HG03378 (cell line): ENCODE data around the gene SLC22A6.

ENCODE experiments used
- ATAC-seq: cut with Tn5 transposase; IDR thresholded peaks from one replicate; pipeline ENCODE4 v1.9.1; 2021; ENCODE audit warnings: mild to moderate bottlenecking, moderate library complexity; ENCODE audit not compliant: unreplicated experiment

SLC22A6 gene

GRCh38 chr11:62984451-62984991, at the start of gene SLC22A6:
Gene SLC22A6 (minus strand): TSS chr11:62984967. CDS start chr11:62984690, 277 bp downstream.
- no peak for ATAC-seq

- ATAC-seq = no peak
Observed at GRCh38 chr11:63032457-63032856, 47.7 kb upstream of the SLC22A6 start.

GRCh38 chr11:63023841-63024648, 39.3 kb upstream of the SLC22A6 start:
- no peak for ATAC-seq

- no peak for ATAC-seq
Observed at GRCh38 chr11:63023222-63023814, 38.6 kb upstream of the SLC22A6 start.

GRCh38 chr11:63022441-63022840, 37.7 kb upstream of the SLC22A6 start:
- ATAC-seq = no peak

DNA sequence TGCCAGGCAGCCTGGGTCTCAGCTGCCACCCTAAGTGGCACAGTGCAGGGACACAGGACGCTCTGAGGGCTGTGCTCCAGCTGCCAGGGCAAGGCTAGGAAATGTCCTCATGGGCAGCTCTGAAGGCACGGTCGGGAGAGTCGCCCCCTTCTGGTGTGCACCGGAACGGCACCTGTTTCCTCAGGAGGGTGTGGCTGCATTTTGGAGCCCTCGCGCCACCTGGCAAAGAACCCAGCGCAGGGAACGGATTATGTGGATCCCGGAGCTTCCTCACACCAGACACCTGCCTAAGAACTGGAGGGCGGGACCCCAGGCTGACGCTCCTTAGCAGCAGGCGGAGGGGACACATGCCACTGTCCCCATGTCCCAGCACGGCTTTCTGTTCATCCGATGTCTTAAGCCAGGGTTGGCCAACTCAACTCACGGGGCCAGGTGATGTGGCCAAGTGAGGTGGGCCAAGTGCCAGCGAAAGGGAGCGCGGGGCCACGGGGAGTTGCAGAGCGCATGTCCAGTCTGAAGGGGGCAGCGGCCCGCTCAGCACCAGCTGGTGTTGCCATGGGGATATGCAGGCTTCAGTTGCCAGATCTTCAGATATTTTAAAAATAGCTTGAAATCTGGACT, 36.0 kb upstream of the SLC22A6 start:
- no peak for ATAC-seq

DNA sequence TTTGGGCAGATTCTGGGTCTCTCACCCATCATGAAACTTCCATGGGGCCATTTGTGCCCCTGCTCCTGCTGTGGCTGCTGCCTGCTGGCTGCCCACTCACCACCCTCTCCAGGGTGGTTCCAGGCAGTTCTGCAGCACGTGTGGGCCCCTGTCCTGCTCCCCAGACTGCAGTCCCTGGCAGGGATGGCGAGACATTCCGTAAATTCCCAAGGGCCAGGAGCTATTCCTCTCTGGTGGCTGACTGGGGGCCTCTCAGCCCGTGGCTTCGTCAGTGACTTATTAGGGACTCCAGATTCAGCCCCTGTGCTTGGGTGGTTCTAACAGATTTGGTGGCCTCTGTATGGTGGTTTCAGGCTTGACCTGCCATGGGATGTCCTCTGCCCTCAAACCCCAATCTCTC, 34.7 kb upstream of the SLC22A6 start:
- ATAC-seq = no peak

- ATAC-seq = no peak
Observed at GRCh38 chr11:63017306-63017974, 32.7 kb upstream of the SLC22A6 start.

GRCh38 chr11:63015521-63016215, 30.9 kb upstream of the SLC22A6 start, which contains the start of gene SLC22A8:
Gene SLC22A8 (minus strand): TSS chr11:63015841. CDS start chr11:63014958, 883 bp downstream.
- no peak for ATAC-seq

DNA sequence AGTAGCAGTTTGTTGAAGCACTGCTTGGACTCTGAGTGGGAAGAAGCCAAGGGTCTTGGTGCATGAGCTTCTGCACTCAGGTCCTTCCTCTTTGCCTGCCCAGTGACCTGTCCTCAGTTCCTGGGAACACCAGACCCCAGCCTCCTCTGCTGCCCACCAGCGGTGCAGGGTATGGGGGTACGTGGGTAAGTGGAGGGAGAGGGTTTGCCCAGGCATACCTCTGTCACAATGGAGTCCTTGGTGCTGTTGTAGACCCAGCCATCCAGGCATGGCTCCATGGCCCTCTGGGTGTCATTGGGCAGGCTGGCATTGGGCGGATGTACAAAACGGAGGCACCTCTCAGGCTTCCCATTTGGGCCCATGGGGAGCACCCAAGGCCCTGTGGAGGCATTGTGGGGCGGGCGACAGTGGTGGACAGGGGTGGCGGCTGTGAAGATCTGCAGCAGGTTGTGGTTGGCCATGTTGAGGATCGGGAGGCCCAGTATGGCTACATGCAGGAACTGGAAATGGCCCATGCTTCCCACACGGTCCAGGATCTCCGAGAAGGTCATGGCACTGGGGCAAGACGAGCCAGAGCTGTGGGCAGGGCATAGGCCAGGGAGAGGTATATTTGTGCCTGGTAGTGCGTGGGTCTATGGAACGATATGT, 29.8 kb upstream of the SLC22A6 start:
- ATAC-seq = no peak

DNA sequence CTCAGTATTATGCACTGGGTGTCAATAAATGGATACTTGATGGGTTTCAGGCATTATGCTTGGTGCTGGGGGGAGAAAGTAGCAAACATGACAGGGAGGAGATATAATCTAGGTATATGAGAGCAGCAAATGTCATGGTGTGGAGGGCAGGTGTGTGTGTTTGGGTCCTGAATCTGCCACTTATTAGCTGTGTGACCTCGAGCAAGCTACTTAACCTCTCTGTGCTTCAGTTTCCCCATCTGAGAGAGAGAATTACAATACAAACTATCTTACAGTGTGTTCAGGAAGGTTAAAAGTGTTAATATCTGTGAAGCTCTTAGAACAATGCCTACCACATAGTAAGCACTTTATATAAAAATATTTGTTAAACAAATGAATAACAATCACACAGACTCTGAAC, 28.1 kb upstream of the SLC22A6 start:
- no peak for ATAC-seq

GRCh38 chr11:63012430-63012829, 27.7 kb upstream of the SLC22A6 start:
- no peak for ATAC-seq

- no peak for ATAC-seq
Observed at GRCh38 chr11:63010934-63011439, 26.2 kb upstream of the SLC22A6 start.

DNA sequence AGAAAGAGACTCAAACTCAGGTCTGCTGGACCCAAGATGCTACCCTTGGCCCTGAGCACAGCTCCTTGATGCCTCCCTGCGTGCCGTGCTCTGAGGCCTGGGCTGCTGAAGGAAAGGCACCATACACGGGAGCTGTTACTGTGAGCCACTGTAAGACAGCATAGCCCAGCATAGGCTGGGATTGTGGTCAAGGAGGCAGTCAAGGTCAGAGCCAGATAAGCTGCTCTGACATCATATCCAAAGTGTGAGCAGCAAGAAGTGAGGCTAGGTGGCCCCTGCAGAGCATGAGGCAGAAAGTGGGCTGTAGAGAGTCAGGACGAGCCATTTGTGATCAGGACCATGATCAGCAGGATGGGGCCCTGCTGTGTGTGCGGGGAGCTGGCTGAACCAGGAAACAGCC, 23.2 kb upstream of the SLC22A6 start:
- ATAC-seq = no peak

DNA sequence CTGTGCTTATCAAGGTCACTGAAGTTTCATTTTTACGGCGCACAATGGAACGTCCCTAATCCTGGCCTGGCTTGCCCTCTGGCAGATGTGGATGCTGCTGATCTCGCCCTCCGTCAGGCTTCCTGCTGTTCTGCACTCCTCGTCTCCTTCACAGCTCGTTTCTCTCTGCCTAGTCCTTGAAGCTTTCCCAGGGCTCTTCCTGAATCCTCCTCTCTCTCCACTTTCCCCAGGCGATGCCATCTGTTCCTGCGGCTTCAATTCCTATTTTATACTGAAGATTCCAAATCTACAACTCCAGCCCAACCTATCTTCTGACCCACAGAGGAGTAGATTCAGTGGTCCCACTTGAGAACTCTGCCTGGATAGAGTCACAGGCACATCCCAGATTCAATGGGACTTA, 16.7 kb upstream of the SLC22A6 start:
- ATAC-seq = no peak

DNA sequence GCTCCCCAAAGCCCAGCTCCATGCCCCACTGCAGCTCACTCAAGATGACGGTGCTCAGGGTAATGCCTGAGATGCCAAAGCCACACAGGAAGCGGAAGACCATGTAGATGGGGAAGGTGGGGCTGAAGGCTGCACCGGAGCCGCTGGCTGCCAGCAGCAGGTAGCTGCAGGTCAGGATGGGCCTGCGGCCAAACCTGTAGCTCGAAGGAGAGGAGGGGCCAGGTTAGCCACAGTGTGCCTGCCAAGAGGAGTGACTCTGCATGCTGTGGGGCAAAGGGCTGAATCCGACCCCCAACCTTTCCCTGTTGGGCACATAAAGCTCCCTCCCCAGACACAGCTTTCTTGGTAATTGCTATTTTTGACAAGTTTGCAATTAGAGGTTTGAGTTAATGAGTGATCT, 14.9 kb upstream of the SLC22A6 start:
- ATAC-seq = no peak

- no peak for ATAC-seq
Observed at GRCh38 chr11:62999156-62999555, 14.4 kb upstream of the SLC22A6 start.

- no peak for ATAC-seq
Observed at GRCh38 chr11:62996271-62996670, 11.5 kb upstream of the SLC22A6 start.

DNA sequence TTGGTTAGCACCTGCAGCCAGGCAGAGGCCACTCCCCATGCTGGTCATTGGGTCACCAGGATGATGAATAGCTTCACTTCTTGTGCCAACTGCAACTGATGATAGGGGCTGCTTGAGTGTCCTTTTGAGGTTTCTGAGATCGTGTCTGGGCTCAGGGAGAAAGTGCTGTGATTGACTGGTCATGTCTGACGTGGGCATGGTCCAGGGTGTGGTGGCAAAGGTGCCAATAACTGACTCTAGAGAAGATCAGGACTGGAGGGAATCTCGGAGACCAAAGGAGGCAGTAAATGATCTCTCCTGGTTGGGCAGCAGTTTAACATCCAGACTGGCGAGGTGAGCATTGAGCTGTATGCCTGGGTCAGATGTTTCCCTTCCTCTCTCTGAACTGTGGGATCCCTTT, 10.0 kb upstream of the SLC22A6 start:
- ATAC-seq = no peak

GRCh38 chr11:62988276-62988675, 3.5 kb upstream of the SLC22A6 start:
- ATAC-seq = no peak
